ENCODE measurements around the gene MRPL9.

MRPL9 gene

DNA sequence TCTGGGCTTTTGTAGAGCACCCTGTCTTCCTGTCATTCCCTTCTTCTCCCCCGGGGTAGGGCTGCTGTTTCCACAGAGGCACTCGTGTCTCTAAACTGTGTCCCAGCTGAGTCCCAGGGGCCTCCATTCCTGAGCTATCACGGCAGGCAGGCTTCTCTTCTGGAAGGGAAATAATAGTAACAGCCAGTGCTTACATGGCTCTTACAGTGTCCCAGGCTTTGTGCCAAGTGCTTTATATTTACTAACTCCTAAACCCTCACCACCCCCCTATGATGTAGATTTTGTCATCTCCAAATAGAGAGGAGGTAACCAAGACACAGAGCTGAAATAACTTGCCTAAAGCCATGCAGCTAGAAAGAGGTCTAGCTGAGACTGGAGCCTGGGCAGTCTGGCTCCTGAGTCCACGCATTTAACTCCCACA lies 45.3 kb downstream of the MRPL9 start:
- Histone ChIP-seq H3K79me1 (ENCODE audit: low read depth, low read length) (no peaks in the 10 kb centered on the region), H3K18ac (ENCODE audit: low read length) (no peak overlapping the region), H3K27ac (replicated peaks; ENCODE audit: low read length) (no peak overlapping the region), H3K4me1 (ENCODE audit: control insufficient read depth in 2 of 2, insufficient read depth in 1 of 2, low read depth in 1 of 2, low read length in 2 of 2) (peaks cover 31 to 38% of the 10 kb centered on the region in 2 donors), H3K23ac (ENCODE audit: low read depth, low read length, poor library complexity) (no peak overlapping the region), H3K9ac (ENCODE audit: low read depth, low read length, poor library complexity) (no peak overlapping the region), H3K4me3 (ENCODE audit: low read length in 2 of 2) (no peak overlapping the region), H2BK120ac (ENCODE audit: low read depth, low read length) (no peak overlapping the region), H3K9me3 (replicated peaks in 1 of 2; ENCODE audit: control insufficient read depth in 2 of 2, insufficient read depth in 1 of 2, low read depth in 1 of 2, low read length in 2 of 2) (peaks cover 0 to 5% of the 10 kb centered on the region in 2 donors), H2BK15ac (ENCODE audit: low read length) (no peak overlapping the region), H3K14ac (ENCODE audit: low read length) (no peak overlapping the region), H3K4ac (ENCODE audit: low read length) (no peak overlapping the region), H4K8ac (ENCODE audit: low read depth, low read length) (no peak overlapping the region), H3K27me3 (ENCODE audit: control insufficient read depth in 3 of 3, insufficient read depth in 3 of 3, low read depth in 1 of 3, low read length in 3 of 3) (peaks cover 0 to 65% (median 14%) of the 10 kb centered on the region in 3 experiments), H4K91ac (ENCODE audit: low read depth, low read length, poor library complexity) (no peak overlapping the region), H2AFZ (ENCODE audit: low read length) (no peak overlapping the region), H3K4me2 (ENCODE audit: insufficient read depth, low read length, poor library complexity, severe bottlenecking) (no peak overlapping the region), H2BK12ac (ENCODE audit: low read length) (no peak overlapping the region), H2BK5ac (ENCODE audit: low read length) (no peak overlapping the region), H3K36me3 (replicated peaks in 1 of 2; ENCODE audit: control insufficient read depth in 2 of 2, insufficient read depth in 2 of 2, low read length in 2 of 2) (no peaks in the 10 kb centered on the region), H2AK5ac (ENCODE audit: low read depth, low read length) (no peak overlapping the region)
- WGBS, 2 donors (ENCODE audit: extremely low coverage in 2 of 2, insufficient read length in 2 of 2, insufficient replicate concordance in 1 of 2): no CpG with 5 or more reads among the region's 4 CpGs
- DNase-seq (ENCODE audit: low spot score): no peak

DNA sequence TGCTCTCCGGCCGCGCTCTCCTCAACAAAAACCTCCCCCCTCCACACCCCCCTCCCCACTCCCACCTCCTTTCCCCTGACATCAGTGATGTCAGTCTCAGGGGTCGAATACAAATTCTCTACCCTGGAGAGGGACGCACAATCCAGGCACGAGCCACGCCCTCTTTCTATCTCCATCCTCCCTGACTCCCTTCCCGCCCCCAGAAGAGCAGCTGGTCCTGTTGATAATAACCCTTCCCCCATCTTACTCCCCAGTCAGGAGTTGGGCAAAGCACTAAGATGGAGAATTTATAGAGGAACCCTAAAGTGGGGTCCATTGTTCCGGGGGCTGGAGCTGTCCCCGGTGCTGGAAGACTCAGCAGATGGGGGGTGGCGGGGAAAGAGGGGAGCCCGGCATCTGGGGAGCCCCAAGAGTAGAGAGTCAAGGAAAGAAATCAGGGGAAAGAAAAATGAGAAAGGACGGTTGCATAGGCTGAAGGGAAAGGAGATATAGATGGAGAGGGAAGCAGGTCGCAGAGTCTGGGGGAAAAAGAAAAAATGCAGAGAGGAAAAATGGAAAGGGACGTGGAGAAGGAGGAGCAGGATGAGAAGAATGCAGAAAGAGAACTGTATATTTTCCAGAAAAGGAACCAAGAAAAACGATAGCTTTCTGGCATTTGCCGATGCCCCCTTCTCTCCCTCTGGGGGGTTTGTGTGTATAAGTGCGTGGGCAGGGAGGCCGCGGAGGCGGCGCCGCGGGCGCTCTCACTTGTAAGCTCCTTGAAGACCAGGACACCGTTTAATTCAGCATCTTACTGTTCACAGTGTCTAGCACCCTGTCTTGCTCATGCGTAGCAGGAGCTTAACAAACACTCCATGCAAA lies 46.3 kb downstream of the MRPL9 start, which contains the start of gene CELF3:
Gene CELF3, minus strand, starts transcription at position 33 of the 861 bp plus-strand sequence. CDS start 783 bp downstream, outside the sequence.
- Histone ChIP-seq H3K4ac (ENCODE audit: low read length) (no peak within 1 kb of the TSS), H3K23ac (ENCODE audit: low read depth, low read length, poor library complexity) (no peak within 1 kb of the TSS), H4K91ac (ENCODE audit: low read depth, low read length, poor library complexity) (no peak within 1 kb of the TSS), H3K27me3 (ENCODE audit: control insufficient read depth in 3 of 3, insufficient read depth in 3 of 3, low read depth in 1 of 3, low read length in 3 of 3) (peaks cover 0 to 55% (median 6%) of the 10 kb centered on the region in 3 experiments), H2BK12ac (ENCODE audit: low read length) (no peak within 1 kb of the TSS), H2BK15ac (ENCODE audit: low read length) (no peak within 1 kb of the TSS), H3K4me1 (ENCODE audit: control insufficient read depth in 2 of 2, insufficient read depth in 1 of 2, low read depth in 1 of 2, low read length in 2 of 2) (peaks cover 31 to 38% of the 10 kb centered on the region in 2 donors), H3K36me3 (replicated peaks in 1 of 2; ENCODE audit: control insufficient read depth in 2 of 2, insufficient read depth in 2 of 2, low read length in 2 of 2) (peaks cover 0 to 1% of the 10 kb centered on the region in 2 donors), H3K4me3 (ENCODE audit: low read length in 2 of 2) (peak within 1 kb of the TSS; percentile 44 to 77), H4K8ac (ENCODE audit: low read depth, low read length) (no peak within 1 kb of the TSS), H2AK5ac (ENCODE audit: low read depth, low read length) (no peak within 1 kb of the TSS), H3K9ac (ENCODE audit: low read depth, low read length, poor library complexity) (no peak within 1 kb of the TSS), H3K14ac (ENCODE audit: low read length) (no peak within 1 kb of the TSS), H3K4me2 (ENCODE audit: insufficient read depth, low read length, poor library complexity, severe bottlenecking) (peak within 1 kb of the TSS; percentile 72), H2AFZ (ENCODE audit: low read length) (peak within 1 kb of the TSS; percentile 43), H3K79me1 (ENCODE audit: low read depth, low read length) (no peaks in the 10 kb centered on the region), H3K18ac (ENCODE audit: low read length) (peak within 1 kb of the TSS; percentile 95), H2BK5ac (ENCODE audit: low read length) (peak within 1 kb of the TSS; percentile 83), H2BK120ac (ENCODE audit: low read depth, low read length) (no peak within 1 kb of the TSS), H3K27ac (replicated peaks; ENCODE audit: low read length) (peak within 1 kb of the TSS; percentile 94), H3K9me3 (replicated peaks in 1 of 2; ENCODE audit: control insufficient read depth in 2 of 2, insufficient read depth in 1 of 2, low read depth in 1 of 2, low read length in 2 of 2) (peaks cover 0 to 5% of the 10 kb centered on the region in 2 donors)
- DNase-seq (ENCODE audit: low spot score): peak; percentile 78
- WGBS, 2 donors (ENCODE audit: extremely low coverage in 2 of 2, insufficient read length in 2 of 2, insufficient replicate concordance in 1 of 2): no CpG with 5 or more reads among the region's 27 CpGs

DNA sequence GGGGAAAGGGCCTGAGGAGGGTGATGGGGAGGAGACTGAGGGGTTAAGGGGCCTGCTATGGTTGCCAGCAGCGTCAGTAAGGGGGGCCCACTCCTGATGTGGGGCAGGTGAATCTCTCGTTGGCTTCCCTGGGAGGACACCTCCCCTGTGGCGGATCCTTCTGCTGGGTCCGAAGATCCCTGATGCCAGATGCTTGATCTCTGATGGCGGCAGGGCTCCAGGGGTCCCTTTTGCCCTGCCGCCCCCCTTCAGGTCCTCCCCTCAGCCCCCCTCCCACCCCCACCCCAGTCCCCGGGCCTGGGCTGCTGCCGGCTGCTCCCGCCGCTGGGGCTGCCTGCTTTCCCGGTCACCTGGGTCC lies 46.9 kb downstream of the MRPL9 start:
- H3K27me3 ChIP-seq (ENCODE audit: control insufficient read depth in 3 of 3, insufficient read depth in 3 of 3, low read depth in 1 of 3, low read length in 3 of 3): peaks cover 0 to 50% (median 0%) of the 10 kb centered on the region in 3 experiments
- H2AK5ac ChIP-seq (ENCODE audit: low read depth, low read length): no peak overlapping the region
- no peak overlapping the region for H2BK120ac ChIP-seq (ENCODE audit: low read depth, low read length)
- H4K91ac ChIP-seq (ENCODE audit: low read depth, low read length, poor library complexity): no peak overlapping the region
- no peak for DNase-seq (ENCODE audit: low spot score)
- no peak overlapping the region for H3K27ac ChIP-seq (replicated peaks; ENCODE audit: low read length)
- H3K18ac ChIP-seq (ENCODE audit: low read length): no peak overlapping the region
- peak overlapping the region; percentile 83 for H2BK5ac ChIP-seq (ENCODE audit: low read length)
- peak overlapping the region; percentile 44 to 77 for H3K4me3 ChIP-seq (ENCODE audit: low read length in 2 of 2)
- peaks cover 35 to 36% of the 10 kb centered on the region in 2 donors for H3K4me1 ChIP-seq (ENCODE audit: control insufficient read depth in 2 of 2, insufficient read depth in 1 of 2, low read depth in 1 of 2, low read length in 2 of 2)
- peak overlapping the region; percentile 43 for H2AFZ ChIP-seq (ENCODE audit: low read length)
- no peak overlapping the region for H2BK15ac ChIP-seq (ENCODE audit: low read length)
- no peak overlapping the region for H4K8ac ChIP-seq (ENCODE audit: low read depth, low read length)
- no peak overlapping the region for H3K23ac ChIP-seq (ENCODE audit: low read depth, low read length, poor library complexity)
- H2BK12ac ChIP-seq (ENCODE audit: low read length): no peak overlapping the region
- peak overlapping the region; percentile 72 for H3K4me2 ChIP-seq (ENCODE audit: insufficient read depth, low read length, poor library complexity, severe bottlenecking)
- H3K9ac ChIP-seq (ENCODE audit: low read depth, low read length, poor library complexity): no peak overlapping the region
- no peak overlapping the region for H3K14ac ChIP-seq (ENCODE audit: low read length)
- H3K9me3 ChIP-seq (replicated peaks in 1 of 2; ENCODE audit: control insufficient read depth in 2 of 2, insufficient read depth in 1 of 2, low read depth in 1 of 2, low read length in 2 of 2): peaks cover 2 to 5% of the 10 kb centered on the region in 2 donors
- H3K79me1 ChIP-seq (ENCODE audit: low read depth, low read length): no peaks in the 10 kb centered on the region
- no peak overlapping the region for H3K4ac ChIP-seq (ENCODE audit: low read length)
- H3K36me3 ChIP-seq (replicated peaks in 1 of 2; ENCODE audit: control insufficient read depth in 2 of 2, insufficient read depth in 2 of 2, low read length in 2 of 2): peaks cover 0 to 1% of the 10 kb centered on the region in 2 donors
- no CpG with 5 or more reads among the region's 11 CpGs for WGBS, 2 donors (ENCODE audit: extremely low coverage in 2 of 2, insufficient read length in 2 of 2, insufficient replicate concordance in 1 of 2)

DNA sequence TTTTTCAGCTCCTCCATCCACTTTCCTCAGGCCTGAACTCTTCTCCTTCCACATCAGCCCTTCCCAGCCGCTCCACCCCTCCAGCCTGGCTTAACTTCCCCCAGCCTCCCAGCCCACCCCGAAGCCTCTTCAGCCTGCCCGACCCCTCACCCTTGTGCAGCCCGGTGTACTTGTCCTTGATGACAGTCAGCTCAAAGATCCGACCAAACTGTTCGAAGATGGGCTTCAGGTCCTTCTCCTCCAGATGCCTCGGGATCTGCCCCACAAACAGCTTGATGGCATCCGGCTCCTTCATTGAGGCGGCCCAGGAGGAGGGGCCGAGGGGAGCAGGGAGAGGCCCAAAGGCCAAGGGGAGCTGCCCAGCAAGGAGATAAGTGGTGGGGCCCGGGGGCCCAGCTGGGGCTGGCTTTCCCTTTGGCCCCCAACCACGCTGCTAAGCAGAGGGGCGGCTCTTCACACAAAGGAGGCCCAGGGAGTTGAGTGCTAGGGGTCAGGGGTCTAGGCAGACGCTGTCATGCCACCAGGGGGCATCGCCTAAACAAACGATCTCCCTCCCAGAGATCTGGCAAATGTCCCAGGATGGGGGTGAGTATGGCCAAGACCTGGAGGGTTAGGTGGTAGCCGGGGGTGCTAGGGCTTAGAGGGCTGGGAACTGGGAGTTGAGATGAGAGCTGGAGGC lies 47.4 kb downstream of the MRPL9 start:
- Histone ChIP-seq H2AFZ (ENCODE audit: low read length) (peak overlapping the region; percentile 43), H2AK5ac (ENCODE audit: low read depth, low read length) (no peak overlapping the region), H3K9ac (ENCODE audit: low read depth, low read length, poor library complexity) (no peak overlapping the region), H2BK12ac (ENCODE audit: low read length) (no peak overlapping the region), H2BK5ac (ENCODE audit: low read length) (no peak overlapping the region), H3K9me3 (replicated peaks in 1 of 2; ENCODE audit: control insufficient read depth in 2 of 2, insufficient read depth in 1 of 2, low read depth in 1 of 2, low read length in 2 of 2) (peaks cover 2 to 5% of the 10 kb centered on the region in 2 donors), H3K4me2 (ENCODE audit: insufficient read depth, low read length, poor library complexity, severe bottlenecking) (peak overlapping the region; percentile 72), H3K4ac (ENCODE audit: low read length) (no peak overlapping the region), H3K4me3 (ENCODE audit: low read length in 2 of 2) (peak overlapping the region; percentile 44 to 77), H3K36me3 (replicated peaks in 1 of 2; ENCODE audit: control insufficient read depth in 2 of 2, insufficient read depth in 2 of 2, low read length in 2 of 2) (peaks cover 0 to 1% of the 10 kb centered on the region in 2 donors), H4K8ac (ENCODE audit: low read depth, low read length) (no peak overlapping the region), H3K4me1 (ENCODE audit: control insufficient read depth in 2 of 2, insufficient read depth in 1 of 2, low read depth in 1 of 2, low read length in 2 of 2) (peaks cover 37 to 38% of the 10 kb centered on the region in 2 donors), H3K79me1 (ENCODE audit: low read depth, low read length) (no peaks in the 10 kb centered on the region), H2BK120ac (ENCODE audit: low read depth, low read length) (no peak overlapping the region), H3K18ac (ENCODE audit: low read length) (no peak overlapping the region), H3K27me3 (ENCODE audit: control insufficient read depth in 3 of 3, insufficient read depth in 3 of 3, low read depth in 1 of 3, low read length in 3 of 3) (peaks cover 0 to 47% (median 0%) of the 10 kb centered on the region in 3 experiments), H3K23ac (ENCODE audit: low read depth, low read length, poor library complexity) (no peak overlapping the region), H4K91ac (ENCODE audit: low read depth, low read length, poor library complexity) (no peak overlapping the region), H3K27ac (replicated peaks; ENCODE audit: low read length) (no peak overlapping the region), H3K14ac (ENCODE audit: low read length) (no peak overlapping the region), H2BK15ac (ENCODE audit: low read length) (no peak overlapping the region)
- no CpG with 5 or more reads among the region's 17 CpGs for WGBS, 2 donors (ENCODE audit: extremely low coverage in 2 of 2, insufficient read length in 2 of 2, insufficient replicate concordance in 1 of 2)
- peak; percentile 61 for DNase-seq (ENCODE audit: low spot score)

Measured in neuronal stem cell (in vitro differentiated cells).